ENCODE measurements around the gene ACTR3.

GRCh38 chr2:113910967-113911678 is 21.2 kb downstream of the ACTR3 start:
- TF ChIP-seq CTCF (IDR thresholded peaks at IDR 0.05; ENCODE audit: insufficient read depth, low read length, poor library complexity, severe bottlenecking) (no peak), EZH2phosphoT487 (conservative IDR thresholded peaks at IDR 0.05; ENCODE audit: low read length) (no peak)
